ENCODE data around the gene FAM110D.

Gene FAM110D

DNA sequence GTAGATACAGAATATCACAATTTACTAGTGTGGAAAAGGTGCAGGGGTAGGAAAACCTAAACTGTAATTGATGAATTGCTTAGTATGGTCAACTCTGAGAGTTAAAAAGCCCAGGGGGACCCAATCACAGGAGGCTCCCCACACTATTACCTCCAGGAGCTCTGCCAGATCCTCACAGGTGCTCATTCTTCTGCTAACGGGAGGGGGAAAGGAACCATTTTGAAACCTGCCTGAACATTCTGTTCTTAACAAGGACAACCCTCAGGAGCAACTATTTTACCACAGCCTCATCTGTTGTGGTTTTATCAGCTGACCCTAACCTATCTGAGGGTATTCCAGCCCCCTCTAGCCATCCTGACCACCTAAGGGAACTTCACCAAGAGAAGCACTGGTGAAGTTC, 28.2 kb upstream of the FAM110D start:
- no peak for DNase-seq

DNA sequence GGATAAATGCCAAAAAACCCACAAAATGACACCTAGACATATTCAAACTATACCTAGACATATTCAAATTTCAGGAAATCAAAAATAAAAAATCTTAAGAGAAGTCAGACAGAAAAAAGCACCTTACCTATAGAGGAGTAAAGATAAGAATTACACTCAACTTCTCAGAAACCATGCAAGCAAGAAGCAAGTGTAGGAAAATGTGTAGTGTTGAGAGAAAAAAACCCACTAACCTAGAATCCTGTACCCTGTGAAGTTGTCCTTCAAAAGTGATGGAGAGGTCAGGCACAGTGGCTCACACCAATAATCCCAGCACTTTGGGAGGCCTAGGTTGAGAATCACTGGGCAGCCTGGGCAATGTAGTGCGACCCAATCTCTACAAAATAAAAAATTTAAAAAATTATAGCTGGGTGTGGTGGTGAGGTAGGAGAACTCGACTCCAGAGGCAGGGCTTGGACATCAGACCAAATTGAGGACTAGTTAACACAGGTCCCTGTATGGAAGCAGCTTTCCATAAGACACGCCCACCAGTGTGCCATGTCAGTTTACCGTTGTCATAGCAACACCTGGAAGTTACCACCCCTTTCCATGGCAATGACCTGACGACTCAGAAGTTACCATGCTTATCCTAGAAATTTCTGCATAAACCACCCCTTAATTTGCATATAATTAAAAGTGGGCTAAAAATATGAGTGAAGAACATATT, 26.6 kb upstream of the FAM110D start:
- DNase-seq = no peak

DNA sequence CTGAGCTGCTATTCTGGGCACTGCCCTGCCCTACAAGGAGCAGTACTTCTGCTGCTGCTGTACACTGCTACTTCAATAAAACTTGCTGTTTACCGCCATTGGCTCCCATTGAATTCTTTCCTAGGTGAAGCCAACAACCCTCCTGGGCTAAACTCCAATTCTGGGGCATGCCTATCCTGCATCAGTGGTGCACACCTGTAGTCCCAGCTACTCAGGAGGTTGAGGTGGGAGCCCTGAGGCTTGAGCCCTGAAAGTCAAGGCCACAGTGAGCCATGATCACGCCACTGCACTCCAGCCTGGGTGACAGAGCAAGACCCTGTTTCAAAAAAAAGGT, 26.1 kb upstream of the FAM110D start:
- DNase-seq = no peak

DNA sequence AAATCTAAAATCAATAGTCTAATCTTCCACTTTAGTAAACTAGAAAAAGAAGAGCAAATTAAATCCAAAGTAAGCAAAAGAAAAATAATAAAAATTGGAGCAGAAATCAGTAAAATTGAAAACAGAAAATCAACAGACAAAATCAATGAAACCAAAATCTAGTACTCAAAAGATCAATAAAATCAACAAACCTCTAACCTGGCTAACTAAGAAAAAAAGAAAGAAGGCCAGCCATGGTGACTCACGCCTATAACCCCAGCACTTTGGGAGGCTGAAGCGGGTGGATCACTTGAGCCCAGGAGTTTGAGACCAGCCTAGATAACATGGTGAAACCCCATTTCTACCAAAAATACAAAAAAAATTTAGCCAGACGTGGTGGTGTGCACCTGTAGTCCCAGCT, 24.4 kb upstream of the FAM110D start:
- no peak for DNase-seq

DNA sequence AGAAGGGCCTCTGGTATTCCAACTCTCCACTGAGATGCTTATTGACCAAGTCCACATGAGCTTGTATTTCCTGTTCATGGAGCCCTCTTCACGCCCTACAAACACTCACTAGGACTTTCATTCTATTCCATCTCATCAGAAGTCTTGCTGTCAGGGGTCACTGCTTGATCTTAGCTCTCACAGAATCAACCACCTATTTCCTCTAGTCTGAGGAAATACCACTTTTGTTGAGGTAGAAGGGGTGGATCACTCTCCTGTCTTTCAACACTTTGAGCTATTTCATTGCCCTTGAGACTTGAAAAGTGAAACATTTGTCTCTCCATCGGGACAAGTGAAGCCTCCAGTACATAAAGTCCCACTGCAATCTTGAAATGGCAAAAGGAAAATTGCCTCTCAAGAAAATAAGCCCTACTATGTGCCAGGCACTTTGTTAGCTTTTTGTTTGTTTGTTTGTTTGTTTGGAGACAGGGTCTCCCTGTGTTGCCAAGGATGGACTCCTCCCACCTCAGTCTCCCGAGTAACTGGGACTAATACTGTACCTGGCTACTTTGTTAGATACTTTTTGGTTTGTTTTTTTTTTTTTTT, 19.8 kb upstream of the FAM110D start:
- no peak for DNase-seq

DNA sequence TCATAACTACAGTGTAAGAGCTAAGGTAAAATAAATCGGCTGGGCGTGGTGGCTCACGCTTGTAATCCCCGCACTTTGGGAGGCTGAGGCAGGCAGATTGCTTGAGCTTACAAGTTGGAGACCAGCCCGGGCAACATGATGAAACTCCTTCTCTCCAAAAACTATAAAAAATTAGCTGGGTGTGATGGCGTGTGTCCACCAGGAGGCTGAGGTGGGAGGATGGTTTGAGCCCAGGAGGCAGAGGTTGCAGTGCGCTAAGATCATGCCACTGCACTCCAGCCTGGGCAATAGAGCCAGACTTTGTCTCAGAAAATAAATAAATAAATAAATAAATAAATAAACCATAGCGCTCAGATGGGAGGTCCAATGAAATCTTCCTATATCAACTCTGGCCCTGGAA, 16.7 kb upstream of the FAM110D start:
- DNase-seq = no peak

DNA sequence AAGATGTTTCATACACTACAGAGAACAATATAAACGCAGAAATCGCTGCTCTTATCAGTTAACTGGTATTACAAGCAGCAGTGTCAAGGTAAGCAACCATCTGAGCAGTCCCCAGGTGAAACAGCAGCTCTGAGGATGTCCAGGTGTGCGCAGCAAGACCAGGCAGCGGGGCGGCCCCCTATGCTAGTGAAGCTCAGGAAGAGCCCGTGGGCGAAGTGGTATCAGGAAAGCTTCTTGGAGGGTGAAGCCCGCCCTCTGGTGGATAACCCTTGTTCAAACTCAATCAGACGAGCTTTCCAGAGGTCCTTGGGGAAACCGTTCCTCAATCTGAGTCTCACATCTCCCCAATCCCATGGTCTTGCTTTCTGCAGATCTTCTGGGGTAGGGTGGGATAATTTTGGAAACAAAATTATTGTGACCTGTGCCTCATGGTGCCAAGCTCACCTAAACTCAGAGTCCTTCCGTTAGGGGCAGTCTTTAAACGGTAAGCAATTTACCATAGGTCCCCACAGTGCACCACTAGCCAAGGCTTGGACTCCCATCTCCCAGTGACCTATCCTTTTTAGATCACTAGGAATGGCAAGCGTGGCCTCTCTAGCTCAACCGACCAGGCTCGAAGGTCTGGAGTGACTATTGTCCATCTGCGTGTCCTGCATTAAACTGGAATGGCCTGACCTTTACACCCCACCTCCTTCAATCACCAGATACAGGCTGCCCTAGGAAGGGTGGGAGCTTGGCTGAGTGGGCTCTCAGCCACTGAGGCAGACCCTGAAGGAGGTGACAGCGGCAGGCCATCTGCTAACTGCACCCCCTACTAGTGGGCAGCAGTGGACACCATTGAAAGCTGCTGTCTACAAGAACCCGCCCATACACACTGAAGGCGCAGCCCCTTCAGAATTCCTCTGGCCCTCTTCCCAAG, 13.6 kb upstream of the FAM110D start:
- peak; percentile 79 for DNase-seq

DNA sequence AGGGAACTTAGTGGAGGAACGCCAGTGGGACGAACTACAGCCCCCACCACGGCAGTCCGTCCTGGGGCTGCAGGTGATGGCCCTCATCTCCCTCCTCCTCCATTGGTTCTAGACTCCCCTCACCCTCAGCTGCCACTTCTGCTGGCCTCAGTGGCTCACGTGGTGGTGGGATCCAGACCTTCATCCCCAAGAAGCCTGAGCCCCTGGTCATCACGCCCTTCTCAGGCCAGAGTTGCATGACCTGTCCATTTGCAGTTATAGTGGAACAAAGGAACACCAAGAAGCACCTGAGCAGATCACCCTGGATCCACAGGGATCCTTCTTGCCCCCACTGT, 13.0 kb upstream of the FAM110D start:
- DNase-seq = no peak

DNA sequence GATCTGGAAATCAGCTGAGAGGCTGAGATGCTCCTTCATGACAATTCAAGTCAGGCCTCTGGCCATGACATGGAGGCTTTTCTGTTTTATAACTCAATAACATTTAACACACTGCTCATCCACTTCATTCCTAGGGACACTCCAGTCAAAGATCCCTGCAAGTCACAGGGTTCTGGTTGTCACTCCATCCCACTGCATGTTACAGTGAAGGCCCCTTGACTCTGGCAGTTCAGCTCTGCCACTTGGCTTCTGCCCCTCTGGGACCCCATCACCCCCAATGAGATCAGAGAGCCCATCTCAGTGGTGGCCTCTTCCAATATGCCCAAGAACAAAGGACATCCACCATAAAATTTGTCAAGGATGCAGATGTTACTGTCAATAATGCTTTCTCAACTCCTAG, 10.0 kb upstream of the FAM110D start:
- DNase-seq = no peak

DNA sequence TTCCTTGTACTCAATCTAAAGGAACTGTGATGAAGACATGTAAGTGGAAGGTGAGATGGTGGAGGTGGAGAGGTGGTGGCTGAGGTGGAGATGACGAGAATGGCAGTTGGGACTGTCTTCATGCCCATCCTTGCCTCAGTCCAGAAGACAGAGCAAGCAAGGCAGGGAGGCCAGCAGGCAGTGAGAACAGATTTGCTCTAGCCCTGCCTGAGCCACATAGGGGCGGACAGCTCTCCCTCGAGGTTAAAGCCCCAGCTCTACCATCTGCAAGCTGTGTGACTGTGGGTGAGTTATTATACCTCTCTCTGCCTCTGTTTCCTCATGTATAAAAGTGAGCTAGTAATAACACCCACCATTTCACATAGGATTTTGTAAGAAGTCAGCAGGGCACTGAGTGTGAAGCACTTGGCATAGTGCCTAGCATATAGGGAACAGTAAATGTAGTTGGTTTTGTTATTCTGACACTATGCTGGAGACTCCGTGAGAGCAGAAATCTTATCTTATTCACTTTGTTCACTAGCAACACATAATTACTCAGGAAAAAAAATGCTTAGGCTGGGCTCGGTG, 4.8 kb upstream of the FAM110D start:
- no peak for DNase-seq

DNA sequence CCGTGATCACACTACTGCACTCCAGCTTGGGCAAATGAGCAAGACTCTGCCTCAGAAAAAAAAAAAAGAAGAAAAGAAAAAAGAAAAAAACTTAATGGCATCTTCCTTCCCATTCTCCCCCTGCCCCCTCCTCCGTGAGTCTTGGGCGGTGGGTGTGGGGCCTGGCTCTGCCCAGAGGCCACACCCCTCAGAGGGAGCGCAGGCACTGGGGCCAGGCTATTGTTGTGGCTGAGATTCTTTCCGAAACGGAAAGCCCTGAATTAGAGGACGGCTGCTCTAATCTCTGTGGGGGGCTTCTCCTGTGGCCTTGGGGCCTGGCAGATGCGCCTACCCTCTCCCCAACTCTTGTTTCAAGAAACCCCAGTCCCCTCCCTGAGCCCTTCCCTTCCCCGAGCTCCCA, 4.1 kb upstream of the FAM110D start:
- no peak for DNase-seq

DNA sequence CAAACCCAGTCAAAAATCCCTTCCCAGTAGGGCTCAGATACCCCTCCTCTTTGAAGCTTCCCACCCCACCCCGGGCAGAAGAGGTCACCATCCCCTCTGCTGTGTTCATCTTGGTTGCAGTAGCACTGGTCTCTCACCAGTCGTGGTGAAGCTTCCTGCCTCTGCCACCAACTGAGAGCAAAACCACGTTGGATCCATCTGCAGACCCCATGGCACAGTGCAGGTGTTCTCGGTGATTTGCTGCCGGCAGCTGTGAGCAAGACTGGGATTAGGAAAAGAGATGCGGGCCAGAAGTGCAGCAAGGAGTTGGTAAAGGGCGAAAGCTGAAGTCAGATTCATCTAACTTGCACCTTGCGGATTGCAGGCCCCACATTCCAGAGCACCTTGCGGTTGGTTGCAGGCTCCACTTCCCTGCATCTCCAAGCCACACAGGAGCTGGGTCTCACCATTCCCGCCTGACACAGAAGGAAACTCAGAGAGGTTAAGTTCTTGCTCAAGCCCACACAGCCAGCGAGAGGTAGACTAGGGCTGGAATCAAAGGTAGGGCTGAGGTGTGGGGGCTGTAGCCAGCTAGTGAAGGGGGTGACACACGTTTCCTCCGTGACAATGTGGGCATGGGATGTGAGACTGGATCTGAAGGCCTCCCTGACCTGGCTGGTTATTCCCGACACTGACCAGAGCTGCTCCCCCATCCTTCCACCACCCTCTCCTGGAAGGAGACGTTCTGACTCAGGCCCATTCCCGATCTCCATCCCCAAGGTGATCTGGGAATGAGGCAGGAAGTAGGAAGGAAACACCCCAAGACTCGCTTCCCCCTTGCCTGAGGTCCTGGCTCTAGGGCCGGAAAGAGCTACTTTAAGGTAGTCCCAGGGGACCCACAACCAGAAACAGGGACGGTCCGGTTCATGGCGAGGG, 3.3 kb upstream of the FAM110D start:
- DNase-seq = no peak

DNA sequence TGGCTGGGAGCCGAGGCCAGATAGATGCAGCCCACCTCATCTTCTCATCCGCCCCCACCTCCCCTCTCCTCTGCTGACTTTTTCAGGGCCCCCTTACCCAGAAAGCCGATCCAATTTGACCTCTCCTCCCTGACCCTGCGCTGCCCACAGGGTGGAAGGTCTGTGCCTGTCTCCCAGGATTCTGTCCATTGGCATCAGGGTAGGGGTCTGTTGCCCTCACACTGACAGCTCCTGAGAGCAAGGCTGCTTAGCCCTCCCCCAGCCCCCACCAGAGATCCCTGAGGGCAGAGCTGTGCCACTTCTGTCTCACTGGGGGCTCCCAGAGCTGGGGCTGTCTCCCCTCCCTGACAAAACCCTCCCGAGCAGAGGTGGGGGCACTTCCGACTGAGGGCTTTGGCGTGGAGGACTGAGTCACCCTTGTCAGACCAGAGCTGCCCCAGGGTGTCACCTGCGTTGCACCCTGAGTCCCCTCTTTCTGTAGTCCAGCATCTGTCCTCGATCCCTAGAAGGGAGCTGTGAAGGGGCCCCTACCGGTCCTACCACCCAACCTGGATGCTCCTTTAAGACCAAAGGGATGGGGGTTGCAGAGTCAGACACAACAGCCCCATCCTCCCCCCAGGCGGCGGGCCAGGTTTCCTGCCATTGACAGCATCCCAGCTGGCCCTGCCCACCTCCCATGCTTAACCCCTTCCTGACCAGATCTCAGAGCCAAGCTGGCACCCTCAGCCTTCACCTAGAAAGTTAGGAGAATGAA, 2.4 kb upstream of the FAM110D start:
- no peak for DNase-seq

DNA sequence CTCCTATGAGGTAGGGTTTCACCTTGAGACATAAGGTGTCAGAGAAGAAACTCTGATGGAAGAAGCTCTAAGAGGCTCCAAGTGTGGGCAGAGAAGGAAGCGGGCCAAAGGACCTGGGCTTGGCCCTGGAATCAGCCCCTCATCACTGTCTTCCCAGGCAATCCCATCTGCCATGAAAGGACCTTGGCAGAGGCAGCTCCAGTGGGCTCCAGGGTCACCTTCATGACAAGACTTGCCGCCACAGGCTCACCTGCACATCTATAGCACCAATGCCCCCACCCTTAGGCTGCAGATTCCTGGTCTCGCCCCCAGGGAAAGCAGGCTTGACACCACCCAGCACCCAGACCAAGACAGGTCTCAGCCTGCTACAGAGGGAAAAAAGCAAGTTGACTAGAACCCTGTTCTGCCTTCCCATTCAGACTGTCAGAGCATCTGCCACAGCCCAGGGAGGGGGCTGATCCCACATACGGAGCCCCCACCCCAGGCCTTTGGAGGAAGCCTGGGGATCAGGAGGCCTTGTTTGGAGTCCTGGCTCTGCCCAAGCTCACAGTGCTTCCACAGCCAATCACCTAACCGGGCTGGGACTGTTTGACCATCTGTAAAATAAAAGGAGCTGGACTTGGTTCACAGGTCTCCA, 490 bp upstream of the FAM110D start:
- DNase-seq = no peak

DNA sequence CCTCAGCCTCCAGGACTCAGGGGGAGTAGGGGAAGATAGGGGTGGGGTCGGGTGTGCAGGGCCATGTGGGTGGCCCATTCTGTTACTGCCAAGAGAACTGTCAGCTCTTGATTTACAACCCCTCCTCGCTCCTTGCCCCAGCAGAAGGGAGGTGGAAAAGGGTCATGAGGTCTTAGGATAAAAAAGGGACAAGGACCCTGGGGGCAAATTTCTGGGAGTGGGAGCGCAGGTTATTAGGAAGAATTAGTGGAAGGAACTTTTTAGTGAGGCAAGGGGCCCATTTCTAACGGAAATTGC, 812 bp downstream of the FAM110D start:
- no peak for DNase-seq

DNA sequence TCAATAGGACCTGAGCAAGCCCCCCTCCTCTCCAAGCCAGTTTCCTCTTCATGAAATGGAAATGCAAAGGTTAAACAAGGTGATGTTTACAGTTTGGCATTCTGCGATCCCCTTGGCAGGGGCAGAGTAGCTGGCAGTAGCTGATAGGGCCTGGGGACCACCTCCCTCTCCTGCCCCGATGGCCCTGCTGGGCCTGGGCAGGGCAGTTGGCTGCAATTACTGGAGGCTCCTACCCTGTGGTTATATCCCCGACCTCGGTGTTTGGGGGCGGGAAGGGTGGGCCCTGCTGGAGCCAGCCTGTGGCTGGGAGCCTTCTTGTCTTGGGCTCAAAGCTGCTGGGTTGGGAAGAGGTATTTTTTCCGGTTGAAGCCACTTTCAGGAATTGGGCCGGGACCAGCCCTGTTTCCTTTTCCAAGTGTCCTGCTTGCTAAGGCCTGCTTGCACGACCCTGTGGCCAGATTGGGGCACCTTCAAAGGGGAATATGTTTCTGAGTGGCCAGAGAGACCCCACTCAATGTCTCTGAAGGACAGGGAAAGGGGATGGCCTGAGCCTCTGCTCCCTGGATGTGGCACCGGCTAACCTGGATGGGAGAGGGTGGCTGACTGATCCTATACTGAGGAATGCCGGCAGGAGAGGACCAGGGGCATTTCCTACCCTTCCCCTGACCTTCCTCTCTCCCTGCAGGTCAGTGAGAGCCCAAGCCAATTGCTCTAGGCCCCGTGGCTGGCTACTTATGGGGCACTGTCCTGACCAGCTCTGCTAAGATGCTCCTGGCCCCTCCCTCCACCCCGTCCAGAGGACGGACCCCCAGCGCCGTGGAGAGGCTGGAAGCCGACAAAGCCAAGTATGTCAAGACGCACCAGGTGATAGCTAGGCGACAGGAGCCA, 1.9 kb downstream of the FAM110D start:
- no peak for DNase-seq

DNA sequence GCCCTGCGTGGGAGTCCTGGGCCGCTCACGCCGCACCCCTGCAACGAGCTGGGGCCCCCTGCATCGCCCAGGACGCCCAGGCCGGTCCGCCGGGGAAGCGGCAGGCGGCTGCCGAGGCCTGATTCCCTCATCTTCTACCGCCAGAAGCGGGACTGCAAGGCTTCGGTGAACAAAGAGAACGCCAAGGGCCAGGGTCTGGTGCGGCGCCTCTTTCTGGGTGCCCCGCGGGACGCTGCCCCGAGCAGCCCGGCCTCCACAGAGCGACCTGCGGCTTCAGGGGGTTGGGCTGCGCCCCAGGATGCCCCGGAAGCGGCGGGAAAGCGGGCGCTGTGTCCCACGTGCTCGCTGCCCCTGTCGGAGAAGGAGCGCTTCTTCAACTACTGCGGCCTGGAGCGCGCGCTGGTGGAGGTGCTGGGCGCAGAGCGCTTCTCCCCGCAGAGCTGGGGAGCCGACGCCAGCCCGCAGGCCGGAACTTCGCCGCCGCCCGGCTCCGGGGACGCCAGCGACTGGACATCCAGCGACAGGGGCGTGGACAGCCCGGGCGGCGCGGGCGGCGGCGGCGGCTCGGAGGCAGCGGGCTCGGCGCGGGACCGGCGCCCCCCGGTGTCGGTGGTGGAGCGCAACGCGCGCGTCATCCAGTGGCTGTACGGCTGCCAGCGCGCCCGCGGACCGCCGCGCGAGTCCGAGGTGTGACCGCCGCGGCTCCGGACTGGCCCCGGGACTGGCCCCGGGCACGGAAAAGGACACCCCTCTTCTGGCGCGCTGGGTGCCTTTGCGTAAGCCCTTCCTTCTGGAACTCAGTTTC, 2.7 kb downstream of the FAM110D start:
- DNase-seq = peak; percentile 31

DNA sequence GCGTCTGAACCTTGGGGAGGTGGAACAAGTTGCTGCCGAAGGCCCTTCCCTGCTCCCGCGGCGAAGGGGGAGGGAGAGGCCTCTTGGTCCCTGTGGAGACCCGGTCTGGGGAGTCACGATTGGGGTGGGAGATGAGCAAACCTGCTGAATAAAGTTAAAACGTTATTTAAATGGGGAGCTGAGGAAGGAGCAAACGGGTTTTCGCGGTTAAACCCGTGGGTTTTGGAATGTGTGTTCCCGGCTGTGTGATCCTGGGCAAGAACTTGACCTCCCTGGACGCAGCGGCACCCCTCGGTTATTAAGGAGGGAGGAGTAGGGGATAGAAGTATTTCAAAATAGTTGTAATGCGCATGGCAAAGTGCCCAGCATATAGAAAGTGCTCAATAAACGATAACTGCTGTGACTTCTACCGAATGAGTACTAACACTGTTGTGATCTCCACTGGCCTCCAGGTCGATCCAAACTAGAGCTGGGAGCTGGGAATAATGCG, 3.4 kb downstream of the FAM110D start:
- DNase-seq = no peak

DNA sequence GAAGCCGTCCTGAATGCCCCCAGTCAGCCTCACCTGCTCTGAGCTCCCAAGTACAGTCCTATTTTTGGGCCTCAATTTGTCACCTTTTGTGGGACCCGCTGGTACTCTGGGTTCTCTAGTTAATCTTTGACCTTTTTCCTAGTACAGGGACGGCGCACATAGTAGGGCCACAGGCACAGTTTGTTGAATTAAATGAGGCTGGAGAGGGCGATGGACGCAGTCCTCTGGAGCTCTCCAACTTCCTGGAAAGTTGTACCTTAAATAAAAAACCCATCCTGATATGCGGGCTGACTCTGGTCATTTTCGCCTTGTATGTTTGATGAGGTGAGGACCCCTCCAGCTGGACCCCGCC, 4.8 kb downstream of the FAM110D start:
- no peak for DNase-seq
